Osteocyte (in vitro differentiated cells): ENCODE results near the gene PPA2. TPM values are rescaled to one million over a fixed set of nuclear protein-coding genes. Genes with fewer than 3 reads are reported as not detected.

ENCODE experiments used
- DNase-seq: peaks from one replicate; pipeline ENCODE4 v3.0.0; 2021; ENCODE audit warnings: mixed read lengths; ENCODE audit not compliant: unreplicated experiment; ENCODE audit errors: extremely low spot score
- H3K27ac Mint-ChIP-seq: one replicate; pipeline ENCODE4 v1.8.0; 2021; ENCODE audit warnings: mild to moderate bottlenecking, mixed read lengths; ENCODE audit not compliant: unreplicated experiment
- H3K27me3 Mint-ChIP-seq: one replicate; pipeline ENCODE4 v1.8.0; 2021; ENCODE audit warnings: mixed read lengths; ENCODE audit not compliant: unreplicated experiment
- H3K36me3 Mint-ChIP-seq: one replicate; pipeline ENCODE4 v1.8.0; 2021; ENCODE audit warnings: mixed read lengths; ENCODE audit not compliant: unreplicated experiment
- H3K4me1 Mint-ChIP-seq: one replicate; pipeline ENCODE4 v1.8.0; 2021; ENCODE audit warnings: mixed read lengths; ENCODE audit not compliant: unreplicated experiment
- H3K4me3 Mint-ChIP-seq: one replicate; pipeline ENCODE4 v1.8.0; 2021; ENCODE audit warnings: mild to moderate bottlenecking, moderate library complexity, mixed read lengths; ENCODE audit not compliant: unreplicated experiment
- H3K9me3 Mint-ChIP-seq: one replicate; pipeline ENCODE4 v1.8.0; 2021; ENCODE audit warnings: mixed read lengths; ENCODE audit not compliant: unreplicated experiment
- CTCF ChIP-seq: fragments of 200-600 bp; sonication (generic); IDR thresholded peaks from 2 replicates; pipeline ENCODE4 v1.5.0; 2021; ENCODE audit warnings: antibody characterized with exemption, mild to moderate bottlenecking, moderate library complexity
- total RNA-seq: library from RNA; stranded (reverse); gene quantifications from 2 replicates; pipeline ENCODE4 v1.2.1, GENCODE V29; 2021

PPA2 gene
- total RNA-seq, 1 donor from 2014 or later: 68.2 TPM

- DNase-seq: no peak
- Mint-ChIP-seq H3K27me3 (no peaks in the 10 kb centered on the region), H3K9me3 (no peaks in the 10 kb centered on the region), H3K36me3 (no peaks in the 10 kb centered on the region), H3K4me3 (no peak overlapping the region), H3K4me1 (peaks cover 9% of the 10 kb centered on the region), H3K27ac (no peak overlapping the region)
- TF ChIP-seq CTCF: no peak
Measured at GRCh38 chr4:105345358-105345757, 128.5 kb downstream of the PPA2 start.

- no peak for TF ChIP-seq CTCF
- Mint-ChIP-seq H3K27ac (no peak overlapping the region), H3K36me3 (no peaks in the 10 kb centered on the region), H3K9me3 (no peaks in the 10 kb centered on the region), H3K27me3 (no peaks in the 10 kb centered on the region), H3K4me1 (peaks cover 9% of the 10 kb centered on the region), H3K4me3 (peak overlapping the region; percentile 1)
- DNase-seq: no peak
Measured at GRCh38 chr4:105344141-105344540, 129.7 kb downstream of the PPA2 start.

- no peaks in the 10 kb centered on the region for H3K9me3 Mint-ChIP-seq
- H3K27me3 Mint-ChIP-seq: no peaks in the 10 kb centered on the region
- H3K4me3 Mint-ChIP-seq: peak overlapping the region; percentile 1
- TF ChIP-seq CTCF: no peak
- H3K27ac Mint-ChIP-seq: no peak overlapping the region
- H3K36me3 Mint-ChIP-seq: no peaks in the 10 kb centered on the region
- DNase-seq: no peak
- peaks cover 9% of the 10 kb centered on the region for H3K4me1 Mint-ChIP-seq
Measured at GRCh38 chr4:105343146-105343931, 130.5 kb downstream of the PPA2 start.

- Mint-ChIP-seq H3K36me3 (no peaks in the 10 kb centered on the region), H3K4me1 (no peaks in the 10 kb centered on the region), H3K27me3 (no peaks in the 10 kb centered on the region), H3K9me3 (no peaks in the 10 kb centered on the region), H3K27ac (no peak overlapping the region), H3K4me3 (no peak overlapping the region)
- no peak for TF ChIP-seq CTCF
- no peak for DNase-seq
Measured at GRCh38 chr4:105329081-105329480, 144.8 kb downstream of the PPA2 start.

- DNase-seq: no peak
- no peaks in the 10 kb centered on the region for H3K36me3 Mint-ChIP-seq
- TF ChIP-seq CTCF: no peak
- H3K4me3 Mint-ChIP-seq: no peak overlapping the region
- H3K9me3 Mint-ChIP-seq: no peaks in the 10 kb centered on the region
- no peaks in the 10 kb centered on the region for H3K4me1 Mint-ChIP-seq
- H3K27ac Mint-ChIP-seq: no peak overlapping the region
- no peaks in the 10 kb centered on the region for H3K27me3 Mint-ChIP-seq
Measured at GRCh38 chr4:105327956-105328355, 145.9 kb downstream of the PPA2 start.
